ENCODE data around the gene HSD17B11. TPM values are rescaled to one million over a fixed set of nuclear protein-coding genes. Genes with fewer than 3 reads are reported as not detected.

HSD17B11 gene
- polyA plus RNA-seq, 2 of the 4 experiments (the other 2 are of a cell fraction): 51.5 to 113 TPM

DNA sequence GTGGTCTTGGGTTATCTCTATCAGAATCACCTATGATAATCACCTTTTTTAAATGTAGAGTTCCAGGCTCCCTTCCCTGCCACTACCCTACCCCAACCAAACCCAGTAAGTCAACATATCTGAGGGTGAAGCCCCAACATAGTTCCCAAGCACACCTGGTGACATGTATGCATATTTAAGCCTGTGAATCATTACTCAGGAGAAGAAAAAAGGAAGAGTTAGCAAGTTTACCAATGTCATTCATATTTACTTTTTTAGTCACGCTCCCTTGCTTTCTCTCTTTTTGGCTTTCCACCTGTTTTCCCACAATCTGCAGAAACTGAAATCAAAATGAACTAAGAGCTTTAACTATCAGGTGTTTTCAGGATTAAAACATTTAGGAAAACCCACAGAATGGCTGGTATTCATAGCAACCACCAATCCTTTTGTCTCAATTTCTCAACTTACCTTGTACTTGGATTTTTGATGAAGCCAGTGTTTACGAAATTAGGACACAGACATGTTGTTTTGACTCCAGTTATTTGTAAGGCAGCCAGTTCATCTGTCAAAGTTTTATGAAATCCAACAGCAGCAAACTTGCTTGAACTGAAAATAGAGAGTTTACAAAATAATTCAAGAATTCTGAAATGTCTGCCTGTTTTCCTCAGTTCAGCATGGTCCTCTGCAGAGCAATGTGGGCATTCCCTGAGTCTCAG is 34.0 kb downstream of the HSD17B11 start:
- ChIA-PET POLR2A (no interaction called here), CTCF (interaction anchor here (2.2 kb wide), 1 partner anchor 18 kb away, joined by 4 read pairs; no protein-coding TSS in a partner anchor)
- FAIRE-seq (no peak), DNase-seq (ENCODE audit: low read depth in 1 of 2, low spot score in 1 of 2) (no peak), ATAC-seq (no peak)
- WGBS (ENCODE audit: missing lambda C conversion rate): 88% methylated on average over 2 of the region's 2 CpGs
- peaks cover 22% of the 10 kb centered on the region for H3K4me1 ChIP-seq
- H3K27ac ChIP-seq: no peak overlapping the region
- TF ChIP-seq JUN (IDR thresholded peaks at IDR 0.05) (no peak), MAFK (IDR thresholded peaks at IDR 0.05; ENCODE audit: partially characterized antibody) (no peak), HEYL (CRISPR knock-in tag; IDR thresholded peaks at IDR 0.05) (no peak), JUNB (IDR thresholded peaks at IDR 0.05) (no peak), CHD2 (IDR thresholded peaks at IDR 0.05; ENCODE audit: low read length, partially characterized antibody) (no peak), ZFP36 (IDR thresholded peaks at IDR 0.05; ENCODE audit: borderline replicate concordance, partially characterized antibody) (no peak), PHF8 (IDR thresholded peaks at IDR 0.05; ENCODE audit: borderline replicate concordance, low read depth) (no peak), CHD4 (IDR thresholded peaks at IDR 0.05; ENCODE audit: borderline replicate concordance) (no peak), EHMT2 (IDR thresholded peaks at IDR 0.05; ENCODE audit: low read depth) (no peak), NFE2L2 (conservative IDR thresholded peaks at IDR 0.05; ENCODE audit: low read length) (no peak), NPAS2 (CRISPR knock-in tag; IDR thresholded peaks at IDR 0.05; ENCODE audit: borderline replicate concordance) (no peak), RARB (CRISPR knock-in tag; IDR thresholded peaks at IDR 0.05) (no peak)
- TF ChIP-seq, protein P1, sequence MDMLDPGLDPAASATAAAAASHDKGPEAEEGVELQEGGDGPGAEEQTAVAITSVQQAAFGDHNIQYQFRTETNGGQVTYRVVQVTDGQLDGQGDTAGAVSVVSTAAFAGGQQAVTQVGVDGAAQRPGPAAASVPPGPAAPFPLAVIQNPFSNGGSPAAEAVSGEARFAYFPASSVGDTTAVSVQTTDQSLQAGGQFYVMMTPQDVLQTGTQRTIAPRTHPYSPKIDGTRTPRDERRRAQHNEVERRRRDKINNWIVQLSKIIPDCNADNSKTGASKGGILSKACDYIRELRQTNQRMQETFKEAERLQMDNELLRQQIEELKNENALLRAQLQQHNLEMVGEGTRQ (IDR thresholded peaks at IDR 0.05): no peak
- TF ChIP-seq, protein P2, sequence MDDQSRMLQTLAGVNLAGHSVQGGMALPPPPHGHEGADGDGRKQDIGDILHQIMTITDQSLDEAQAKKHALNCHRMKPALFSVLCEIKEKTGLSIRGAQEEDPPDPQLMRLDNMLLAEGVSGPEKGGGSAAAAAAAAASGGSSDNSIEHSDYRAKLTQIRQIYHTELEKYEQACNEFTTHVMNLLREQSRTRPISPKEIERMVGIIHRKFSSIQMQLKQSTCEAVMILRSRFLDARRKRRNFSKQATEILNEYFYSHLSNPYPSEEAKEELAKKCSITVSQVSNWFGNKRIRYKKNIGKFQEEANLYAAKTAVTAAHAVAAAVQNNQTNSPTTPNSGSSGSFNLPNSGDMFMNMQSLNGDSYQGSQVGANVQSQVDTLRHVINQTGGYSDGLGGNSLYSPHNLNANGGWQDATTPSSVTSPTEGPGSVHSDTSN (IDR thresholded peaks at IDR 0.05): no peak
- TF ChIP-seq, protein P3, sequence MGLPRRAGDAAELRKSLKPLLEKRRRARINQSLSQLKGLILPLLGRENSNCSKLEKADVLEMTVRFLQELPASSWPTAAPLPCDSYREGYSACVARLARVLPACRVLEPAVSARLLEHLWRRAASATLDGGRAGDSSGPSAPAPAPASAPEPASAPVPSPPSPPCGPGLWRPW (IDR thresholded peaks at IDR 0.05): no peak
- H3K4me2 ChIP-seq: no peak overlapping the region
- H3K4me3 ChIP-seq: no peak overlapping the region
- no peaks in the 10 kb centered on the region for H3K9me3 ChIP-seq

DNA sequence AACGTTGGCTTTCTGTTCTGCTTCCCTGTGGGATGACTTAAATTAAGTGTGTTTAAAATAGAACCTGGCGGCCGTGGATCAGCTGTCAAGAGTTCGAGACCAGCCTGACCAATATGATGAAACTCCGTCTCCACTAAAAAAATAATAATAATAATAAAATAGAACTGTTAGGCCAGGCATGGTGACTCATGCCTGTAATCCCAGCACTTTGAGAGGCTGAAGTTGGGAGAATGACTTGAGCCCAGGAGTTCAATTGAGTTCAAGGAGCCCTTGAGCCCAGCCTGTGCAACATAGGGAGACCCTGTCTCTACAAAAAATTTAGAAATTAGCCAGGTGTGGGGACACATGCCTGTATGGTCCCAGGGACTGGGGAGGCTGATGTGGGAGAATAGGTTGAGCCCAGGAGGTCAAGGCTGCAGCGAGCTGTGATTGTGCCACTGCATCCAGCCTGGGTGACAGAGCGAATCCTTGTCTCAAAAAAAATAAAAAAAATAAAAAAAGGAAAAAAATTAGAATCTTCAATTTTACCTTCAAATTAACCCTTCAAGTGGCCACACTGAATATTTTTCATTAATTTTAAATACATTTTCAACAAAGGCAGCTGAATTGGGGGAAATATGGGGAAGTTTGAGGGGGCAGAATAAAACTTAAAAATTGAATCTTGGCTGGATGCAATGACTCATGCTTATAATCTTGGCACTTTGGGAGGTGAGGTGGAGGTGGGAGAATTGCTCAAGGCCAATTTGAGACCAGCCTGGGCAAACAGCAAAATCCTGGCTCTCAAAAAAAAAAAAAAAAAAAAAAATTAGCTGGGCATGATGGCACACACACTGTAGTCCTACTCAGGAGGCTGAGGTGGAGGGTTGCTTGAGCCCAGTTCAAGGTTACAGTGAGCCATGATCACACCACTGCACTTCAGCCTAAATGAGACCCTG is 36.6 kb downstream of the HSD17B11 start:
- H3K4me2 ChIP-seq: 0 out of 3 replicates have a peak overlapping the region, but pooled peaks have one; percentile 14
- TF ChIP-seq ZFP36 (IDR thresholded peaks at IDR 0.05; ENCODE audit: borderline replicate concordance, partially characterized antibody) (no peak), TP53 (CRISPR knock-in tag; IDR thresholded peaks at IDR 0.05) (no peak), HOXB13 (CRISPR knock-in tag; IDR thresholded peaks at IDR 0.05; ENCODE audit: low read depth) (no peak)
- TF ChIP-seq, protein P4, sequence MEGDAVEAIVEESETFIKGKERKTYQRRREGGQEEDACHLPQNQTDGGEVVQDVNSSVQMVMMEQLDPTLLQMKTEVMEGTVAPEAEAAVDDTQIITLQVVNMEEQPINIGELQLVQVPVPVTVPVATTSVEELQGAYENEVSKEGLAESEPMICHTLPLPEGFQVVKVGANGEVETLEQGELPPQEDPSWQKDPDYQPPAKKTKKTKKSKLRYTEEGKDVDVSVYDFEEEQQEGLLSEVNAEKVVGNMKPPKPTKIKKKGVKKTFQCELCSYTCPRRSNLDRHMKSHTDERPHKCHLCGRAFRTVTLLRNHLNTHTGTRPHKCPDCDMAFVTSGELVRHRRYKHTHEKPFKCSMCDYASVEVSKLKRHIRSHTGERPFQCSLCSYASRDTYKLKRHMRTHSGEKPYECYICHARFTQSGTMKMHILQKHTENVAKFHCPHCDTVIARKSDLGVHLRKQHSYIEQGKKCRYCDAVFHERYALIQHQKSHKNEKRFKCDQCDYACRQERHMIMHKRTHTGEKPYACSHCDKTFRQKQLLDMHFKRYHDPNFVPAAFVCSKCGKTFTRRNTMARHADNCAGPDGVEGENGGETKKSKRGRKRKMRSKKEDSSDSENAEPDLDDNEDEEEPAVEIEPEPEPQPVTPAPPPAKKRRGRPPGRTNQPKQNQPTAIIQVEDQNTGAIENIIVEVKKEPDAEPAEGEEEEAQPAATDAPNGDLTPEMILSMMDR (IDR thresholded peaks at IDR 0.05): no peak
- H3K9me3 ChIP-seq: no peaks in the 10 kb centered on the region
- WGBS (ENCODE audit: missing lambda C conversion rate): 74% methylated on average over 7 of the region's 7 CpGs
- DNase-seq (ENCODE audit: low read depth in 1 of 2, low spot score in 1 of 2) (no peak), FAIRE-seq (no peak), ATAC-seq (no peak)
- no peak overlapping the region for H3K4me3 ChIP-seq
- ChIA-PET POLR2A (no interaction called here), CTCF (interaction anchor here (0.7 to 2.0 kb wide), 14 partner anchors 10 to 496 kb away, joined by 3 to 8 read pairs (median 4); no protein-coding TSS in a partner anchor)
- peak overlapping the region in 1 of 2 experiments; percentile 40; a peak in 3 of 6 replicates for H3K27ac ChIP-seq
- H3K4me1 ChIP-seq: peaks cover 22% of the 10 kb centered on the region
